HG03457 (cell line): ENCODE measurements around the gene GOLPH3.
A peak's percentile ranks its signal among the peaks of the same experiment; 100 is the strongest.
"Not testable (repeated sequence)": the region's sequence is repeated elsewhere in the genome, so short reads cannot be mapped to it uniquely, and the experiment has no call there.

Experiments
- ATAC-seq: cut with Tn5 transposase; IDR thresholded peaks from one replicate; pipeline ENCODE4 v1.9.1; 2021; ENCODE audit warnings: moderate number of reproducible peaks; ENCODE audit not compliant: unreplicated experiment

Gene GOLPH3

GRCh38 chr5:32172186-32172911, 1.8 kb downstream of the GOLPH3 start:
- ATAC-seq: not testable (repeated sequence)

GRCh38 chr5:32170303-32171151, 3.6 kb downstream of the GOLPH3 start:
- no peak for ATAC-seq

DNA sequence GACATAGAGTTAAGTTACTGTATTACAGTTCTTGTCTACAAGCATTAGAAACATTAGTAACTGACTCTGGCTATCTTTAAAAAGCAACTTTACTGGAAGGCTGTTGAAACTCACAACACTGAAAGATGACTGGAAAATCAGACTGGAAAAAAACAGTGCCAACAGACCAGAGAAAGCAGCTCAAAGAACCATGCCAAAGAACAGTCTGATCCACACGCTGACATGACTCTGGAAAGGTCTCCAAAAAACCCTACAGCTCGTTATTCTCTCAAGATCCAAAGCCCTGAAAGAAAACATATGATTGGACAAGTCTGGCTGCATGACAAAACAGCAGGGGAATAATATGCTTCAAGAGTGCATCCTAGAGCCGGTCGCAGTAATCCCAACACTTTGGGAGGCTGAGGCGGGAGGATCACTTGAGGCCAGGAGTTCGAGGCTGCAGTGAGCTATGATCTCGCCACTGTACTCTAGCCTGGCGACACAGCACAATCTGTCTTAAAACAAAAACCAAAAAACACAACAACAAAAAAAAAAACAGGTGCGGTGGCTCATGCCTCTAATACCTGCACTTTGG, 5.6 kb downstream of the GOLPH3 start:
- no peak for ATAC-seq

DNA sequence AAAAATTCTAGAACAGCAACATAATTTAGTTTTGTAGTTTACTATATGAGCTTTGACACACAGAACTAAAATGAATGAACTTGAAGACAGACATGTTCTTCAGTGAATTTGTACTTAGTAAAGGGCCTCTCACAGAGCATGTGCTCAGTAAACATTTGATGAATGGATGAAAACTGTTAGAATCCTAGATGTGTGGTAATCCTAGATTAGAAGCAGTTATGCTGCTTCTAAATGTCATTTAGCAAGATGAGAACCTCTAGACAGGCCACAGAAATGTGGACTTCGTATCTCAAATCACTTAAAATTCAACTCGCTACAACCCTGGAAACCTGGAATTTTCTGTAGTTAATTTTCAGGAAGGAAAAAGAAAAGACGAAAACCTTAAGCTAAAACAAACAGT, 8.5 kb downstream of the GOLPH3 start:
- no peak for ATAC-seq

DNA sequence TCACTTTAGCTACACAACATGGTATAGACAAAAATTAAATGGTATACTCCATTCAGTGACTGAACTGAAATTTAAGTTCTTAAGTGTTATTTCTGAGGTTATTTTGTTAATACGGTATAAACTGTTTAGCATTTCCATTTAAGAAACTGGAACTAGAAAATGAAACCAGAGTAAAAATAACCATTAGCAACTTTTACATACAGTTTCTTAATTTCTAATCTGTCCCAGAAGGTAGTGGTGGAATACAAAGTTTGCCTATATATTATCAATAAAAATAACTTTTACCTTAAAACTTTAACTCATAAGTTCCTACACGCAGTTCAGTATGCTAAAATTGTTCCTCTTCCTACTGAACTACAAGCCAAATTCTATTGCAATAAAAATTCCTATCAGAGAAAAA, 10.3 kb downstream of the GOLPH3 start:
- ATAC-seq: peak; percentile 53

GRCh38 chr5:32163053-32163452, 11.1 kb downstream of the GOLPH3 start:
- no peak for ATAC-seq

DNA sequence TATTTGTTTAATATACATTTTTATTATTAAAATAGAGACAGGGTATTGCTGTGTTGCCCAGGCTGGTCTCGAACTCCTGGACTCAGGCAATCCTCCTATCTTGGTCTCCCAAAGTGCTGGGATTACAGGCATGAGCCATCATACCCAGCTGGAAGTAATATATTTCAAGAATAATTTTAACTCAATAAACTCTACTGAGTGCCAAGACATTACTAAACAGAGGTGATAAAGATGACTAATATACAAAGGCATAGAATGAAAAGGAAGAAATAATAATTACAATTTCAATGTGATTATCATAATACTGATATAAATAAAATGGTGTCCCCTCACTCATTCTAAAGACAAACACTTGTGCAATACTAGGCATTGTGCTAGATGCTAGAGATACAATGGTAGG, 13.9 kb downstream of the GOLPH3 start:
- no peak for ATAC-seq

GRCh38 chr5:32159328-32160072, 14.6 kb downstream of the GOLPH3 start:
- no peak for ATAC-seq

DNA sequence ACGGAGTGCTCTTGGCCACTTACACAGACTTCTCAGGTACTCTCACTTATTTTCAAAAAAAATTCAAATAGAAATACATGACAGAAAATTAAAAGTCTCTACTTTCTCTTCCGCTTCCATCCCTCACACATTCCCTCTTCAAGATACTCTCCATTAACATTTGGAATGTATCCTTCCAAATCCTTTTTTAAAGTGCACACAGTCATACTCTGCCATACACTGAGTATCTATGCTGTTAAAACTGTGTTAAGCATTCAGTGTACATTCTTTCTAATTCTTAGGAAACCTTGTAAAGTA, 15.5 kb downstream of the GOLPH3 start:
- no peak for ATAC-seq

- ATAC-seq: no peak
Measured at GRCh38 chr5:32157078-32157477, 17.0 kb downstream of the GOLPH3 start.

DNA sequence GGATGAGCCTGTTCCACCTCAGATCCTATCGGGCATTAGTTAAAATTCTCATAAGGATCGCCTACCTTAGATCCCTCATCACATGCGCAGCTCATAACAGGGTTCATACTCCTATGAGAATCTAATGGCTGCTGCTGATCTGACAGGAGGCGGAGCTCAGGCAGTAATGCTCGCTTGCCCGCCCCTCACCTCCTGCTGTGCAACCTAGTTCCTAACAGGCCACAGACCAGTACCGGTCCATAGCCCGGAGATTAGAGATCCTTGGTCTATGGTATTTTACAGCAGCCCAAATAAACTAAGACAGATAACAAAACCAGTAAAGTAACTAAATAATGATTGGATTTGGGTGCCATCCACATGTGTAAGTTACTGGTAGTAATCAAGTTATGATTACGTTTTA, 17.5 kb downstream of the GOLPH3 start:
- ATAC-seq: no peak

DNA sequence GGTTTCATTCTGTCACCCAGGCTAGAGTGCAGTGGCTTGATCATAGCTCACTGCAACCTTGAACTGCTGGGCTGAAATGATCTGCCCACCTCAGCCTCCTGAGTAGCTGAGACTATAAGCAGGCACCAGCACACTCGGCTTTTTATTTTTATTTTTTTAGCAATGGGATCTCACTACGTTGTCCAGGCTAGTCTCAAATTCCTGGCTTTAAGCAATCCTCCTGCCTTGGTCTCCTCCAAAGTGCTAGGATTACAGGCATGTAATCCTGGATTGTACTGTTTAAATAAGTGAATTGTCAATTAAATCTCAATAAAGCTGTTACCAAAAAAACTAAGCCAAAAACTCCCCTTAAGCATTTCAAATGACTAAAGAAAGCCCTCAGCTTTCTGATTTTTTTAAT, 18.9 kb downstream of the GOLPH3 start:
- ATAC-seq: no peak

DNA sequence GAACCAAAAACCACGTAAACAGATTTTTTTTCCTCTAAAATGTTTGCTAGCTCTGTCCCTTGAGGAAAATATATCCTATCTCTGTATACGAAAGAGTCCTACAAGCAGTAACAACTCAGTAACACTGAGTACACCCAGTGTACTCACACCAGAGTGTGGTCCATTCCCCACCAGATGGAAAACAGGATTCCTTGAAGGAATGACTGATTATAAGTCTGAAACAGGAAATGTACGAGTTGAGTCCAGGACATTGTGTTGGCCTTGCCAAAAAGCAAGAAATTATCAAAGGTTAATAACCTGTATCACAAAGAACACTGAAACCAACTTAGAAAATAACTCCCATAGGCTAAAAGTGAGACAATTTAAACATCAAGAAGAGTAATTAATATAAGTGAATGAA, 20.4 kb downstream of the GOLPH3 start:
- ATAC-seq: no peak

DNA sequence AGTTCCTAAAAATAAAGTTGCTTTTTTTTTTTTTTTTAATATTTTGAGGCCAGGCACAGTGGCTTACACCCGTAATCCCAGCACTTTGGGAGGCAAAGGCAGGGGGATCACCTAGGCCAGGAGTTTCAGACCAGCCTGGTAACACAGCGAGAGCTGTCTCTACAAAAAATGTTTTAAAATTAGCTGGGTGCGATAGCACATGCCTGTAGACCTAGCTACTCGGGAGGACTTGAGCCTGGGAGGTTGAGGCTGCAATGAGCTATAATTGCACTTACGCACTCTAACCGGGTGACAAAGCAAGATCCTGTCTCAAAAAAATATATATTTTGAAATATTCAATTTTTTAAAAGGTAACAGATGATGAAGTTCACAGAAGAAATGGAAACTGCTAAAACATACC, 22.9 kb downstream of the GOLPH3 start:
- no peak for ATAC-seq

GRCh38 chr5:32150366-32150765, 23.8 kb downstream of the GOLPH3 start:
- no peak for ATAC-seq

DNA sequence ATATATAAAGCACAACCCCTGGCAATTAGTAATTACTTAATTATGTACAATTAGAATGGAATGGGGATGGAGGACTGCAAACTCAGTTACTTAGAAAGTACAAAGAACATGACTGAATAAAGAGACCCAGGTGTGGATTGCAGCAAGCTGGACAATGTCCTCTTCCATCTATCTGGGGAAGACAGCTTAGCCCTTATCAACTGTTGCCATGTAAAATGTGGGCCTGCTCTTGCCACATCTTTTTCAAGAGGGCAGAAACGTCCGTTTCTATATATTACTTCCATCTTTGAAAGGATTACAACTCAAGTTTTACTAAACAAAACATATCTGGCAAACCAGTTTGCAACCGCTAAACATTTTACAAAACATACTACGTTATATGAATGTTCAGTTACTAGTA, 26.2 kb downstream of the GOLPH3 start:
- ATAC-seq: no peak

- no peak for ATAC-seq
Measured at GRCh38 chr5:32147236-32147635, 26.9 kb downstream of the GOLPH3 start.

- ATAC-seq: no peak
Measured at GRCh38 chr5:32145378-32145777, 28.7 kb downstream of the GOLPH3 start.

DNA sequence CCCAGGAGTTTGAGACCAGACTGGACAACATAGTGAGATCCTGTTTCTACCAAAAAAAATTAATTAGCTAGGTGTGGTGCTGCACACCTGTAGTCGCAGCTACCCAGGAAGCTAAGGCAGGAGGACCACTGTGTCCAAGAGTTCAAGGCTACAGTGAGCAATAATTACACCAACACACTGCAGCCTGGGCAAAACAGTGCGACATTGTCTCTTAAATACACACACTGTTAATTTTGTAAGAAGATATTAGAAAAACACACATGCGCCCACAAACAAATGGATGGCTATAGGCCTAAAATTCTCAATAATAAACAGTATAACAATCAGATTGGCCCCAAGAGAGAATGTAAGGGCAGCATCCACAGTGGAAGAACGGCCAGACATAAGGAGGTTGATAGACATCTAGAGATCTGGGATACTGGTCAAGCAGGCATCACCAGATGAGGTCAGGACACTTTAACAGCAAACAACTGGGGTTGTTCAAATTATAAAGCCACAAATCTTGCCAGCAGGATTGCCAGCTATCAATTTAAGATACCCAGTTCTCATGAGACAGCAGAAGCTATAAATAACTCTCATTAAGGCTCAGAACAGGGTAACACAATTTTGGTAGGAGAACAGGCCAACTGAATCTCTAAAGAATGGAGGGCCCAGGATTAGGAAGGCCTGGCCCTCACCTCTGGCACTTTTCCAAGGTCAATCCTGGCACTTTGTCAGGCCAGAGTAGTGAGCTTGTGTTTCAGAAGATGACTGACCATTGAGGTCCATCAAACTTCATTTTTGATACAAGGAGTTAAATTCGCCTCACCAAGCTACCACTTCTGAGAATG, 29.5 kb downstream of the GOLPH3 start:
- ATAC-seq: no peak

- no peak for ATAC-seq
Measured at GRCh38 chr5:32143617-32144377, 30.3 kb downstream of the GOLPH3 start.
